ENCODE measurements around the gene ZNF558. TPM values are rescaled to one million over a fixed set of nuclear protein-coding genes. Genes with fewer than 3 reads are reported as not detected.

ZNF558 gene
- total and polyA plus RNA-seq, 2 of the 8 experiments (the other 6 are each of a cell fraction or from before 2014, with no cell fraction given): 4.3 to 14.3 TPM

DNA sequence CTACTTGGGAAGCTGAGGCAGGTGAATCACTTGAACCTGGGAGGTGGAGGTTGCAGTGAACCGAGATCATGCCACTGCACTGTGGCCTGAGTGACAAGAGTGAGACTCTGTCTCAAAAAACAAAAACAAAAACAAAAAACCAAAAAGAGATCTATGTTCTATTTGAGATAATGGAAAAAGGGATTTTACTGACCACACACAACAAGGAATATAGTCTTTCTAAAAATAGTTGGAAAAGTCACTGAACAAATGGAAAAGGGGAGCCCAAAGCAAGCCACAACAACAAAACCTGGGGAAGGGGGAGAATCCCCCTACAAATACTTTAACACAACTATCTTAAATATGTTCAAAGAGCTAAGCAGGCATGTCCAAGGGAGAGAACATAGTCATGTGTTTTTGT, 37.3 kb downstream of the ZNF558 start:
- Histone ChIP-seq H2BK120ac (replicated peaks; ENCODE audit: low read depth, low read length) (no peak overlapping the region), H3K36me3 (ENCODE audit: control insufficient read depth in 2 of 4, insufficient read depth in 4 of 4, low read length in 3 of 4) (no peaks in the 10 kb centered on the region), H3K79me2 (ENCODE audit: control insufficient read depth in 1 of 2, insufficient read depth in 2 of 2, low read length in 2 of 2) (no peaks in the 10 kb centered on the region), H3K4me2 (ENCODE audit: insufficient read depth in 1 of 2, low read depth in 2 of 2, low read length in 2 of 2) (no peak overlapping the region), H3K18ac (ENCODE audit: extremely low read depth, low read length) (no peak overlapping the region), H4K91ac (replicated peaks; ENCODE audit: insufficient read length, low read length) (no peak overlapping the region), H3K4me1 (replicated peaks in 1 of 4; ENCODE audit: control insufficient read depth in 3 of 4, insufficient read depth in 4 of 4, low read length in 3 of 4) (no peaks in the 10 kb centered on the region), H3K4ac (replicated peaks; ENCODE audit: insufficient read length, low read depth, low read length) (no peak overlapping the region), H4K8ac (ENCODE audit: extremely low read depth, insufficient read depth, low read length) (no peak overlapping the region), H2BK15ac (ENCODE audit: low read length) (no peak overlapping the region), H2AK5ac (ENCODE audit: low read depth, low read length) (no peak overlapping the region), H3K9me3 (ENCODE audit: insufficient read depth in 2 of 2, low read depth in 1 of 2, low read length in 1 of 2) (peaks cover 36 to 39% of the 10 kb centered on the region in 2 experiments), H2BK12ac (ENCODE audit: low read depth, low read length) (no peak overlapping the region), H3K23ac (ENCODE audit: insufficient read length) (no peak overlapping the region), H3K79me1 (ENCODE audit: low read depth, low read length) (no peaks in the 10 kb centered on the region), H3K27me3 (replicated peaks in 1 of 4; ENCODE audit: control insufficient read depth in 3 of 4, extremely low read depth in 1 of 4, insufficient read depth in 3 of 4, low read length in 3 of 4) (no peaks in the 10 kb centered on the region), H3K23me2 (ENCODE audit: low read depth, low read length) (no peaks in the 10 kb centered on the region), H4K20me1 (replicated peaks in 1 of 2; ENCODE audit: control insufficient read depth in 1 of 2, insufficient read depth in 2 of 2, low read length in 2 of 2) (no peaks in the 10 kb centered on the region), H3K4me3 (ENCODE audit: extremely low read depth in 1 of 4, insufficient read depth in 2 of 4, low read depth in 3 of 4, low read length in 4 of 4) (no peak overlapping the region), H3K14ac (ENCODE audit: insufficient read length) (no peak overlapping the region), H2BK20ac (ENCODE audit: low read length) (no peak overlapping the region), H3K9ac (replicated peaks in 1 of 4; ENCODE audit: extremely low read depth in 1 of 4, low read depth in 3 of 4, low read length in 3 of 4) (no peak overlapping the region), H2AFZ (ENCODE audit: low read length) (no peak overlapping the region), H4K5ac (ENCODE audit: insufficient read length, low read depth, low read length) (no peak overlapping the region), H3K56ac (replicated peaks; ENCODE audit: insufficient read length, low read depth, low read length) (no peak overlapping the region), H2BK5ac (ENCODE audit: low read depth, low read length) (no peak overlapping the region), H3K27ac (ENCODE audit: low read depth, low read length) (no peak overlapping the region)
- POLR2A ChIA-PET (ENCODE audit: partially characterized antibody): no interaction called here
- WGBS, 2 experiments (ENCODE audit: extremely low coverage in 1 of 2, insufficient coverage in 1 of 2, insufficient read length in 1 of 2, insufficient replicate concordance in 2 of 2, low coverage in 1 of 2, low lambda C conversion rate in 2 of 2, missing lambda C conversion rate in 1 of 2): 88% methylated on average over 1 of the region's 1 CpG; no CpG with 5 or more reads in 1 of the 2 experiments
- CTCF ChIA-PET (ENCODE audit: partially characterized antibody): no interaction called here
- DNase-seq (ENCODE audit: low read depth in 1 of 2, low spot score in 2 of 2) (no peak), FAIRE-seq (no peak)
- TF ChIP-seq, protein P1, sequence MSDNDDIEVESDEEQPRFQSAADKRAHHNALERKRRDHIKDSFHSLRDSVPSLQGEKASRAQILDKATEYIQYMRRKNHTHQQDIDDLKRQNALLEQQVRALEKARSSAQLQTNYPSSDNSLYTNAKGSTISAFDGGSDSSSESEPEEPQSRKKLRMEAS (IDR thresholded peaks at IDR 0.05): no peak
- TF ChIP-seq YY1 (IDR thresholded peaks at IDR 0.05; ENCODE audit: low read depth, low read length): no peak
- no peak for TF ChIP-seq ZNF274 (IDR thresholded peaks at IDR 0.05; ENCODE audit: borderline replicate concordance, extremely low read depth, low read length)
- TF ChIP-seq MAFK (IDR thresholded peaks at IDR 0.05; ENCODE audit: low read depth, low read length): no peak
- TF ChIP-seq EZH2 (IDR thresholded peaks at IDR 0.05; ENCODE audit: low read depth, low read length, severe bottlenecking): no peak
- no peak for TF ChIP-seq RAD21 (IDR thresholded peaks at IDR 0.05 in 1 of 2, conservative IDR thresholded peaks at IDR 0.05 in 1 of 2; ENCODE audit: low read depth in 2 of 2, low read length in 2 of 2)
- TF ChIP-seq GABPA (IDR thresholded peaks at IDR 0.05; ENCODE audit: borderline replicate concordance, insufficient read depth, low read length): no peak
- TF ChIP-seq, protein P2, sequence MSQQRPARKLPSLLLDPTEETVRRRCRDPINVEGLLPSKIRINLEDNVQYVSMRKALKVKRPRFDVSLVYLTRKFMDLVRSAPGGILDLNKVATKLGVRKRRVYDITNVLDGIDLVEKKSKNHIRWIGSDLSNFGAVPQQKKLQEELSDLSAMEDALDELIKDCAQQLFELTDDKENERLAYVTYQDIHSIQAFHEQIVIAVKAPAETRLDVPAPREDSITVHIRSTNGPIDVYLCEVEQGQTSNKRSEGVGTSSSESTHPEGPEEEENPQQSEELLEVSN (IDR thresholded peaks at IDR 0.05): no peak
- TF ChIP-seq CHD2 (IDR thresholded peaks at IDR 0.05; ENCODE audit: low read length): no peak
- no peak for TF ChIP-seq BACH1 (IDR thresholded peaks at IDR 0.05; ENCODE audit: low read length)
- TF ChIP-seq TBP (IDR thresholded peaks at IDR 0.05; ENCODE audit: low read depth, low read length): no peak
- TF ChIP-seq CBX8 (IDR thresholded peaks at IDR 0.05; ENCODE audit: borderline replicate concordance, low read depth, low read length): no peak
- no peak for TF ChIP-seq SP4 (IDR thresholded peaks at IDR 0.05; ENCODE audit: low read length)
- no peak for TF ChIP-seq JUND (IDR thresholded peaks at IDR 0.05; ENCODE audit: low read length)
